Ishikawa (cell line): ENCODE results near the gene HMGCS2.

Experiments
- CEBPB ChIP-seq: IDR thresholded peaks from 2 replicates; pipeline ENCODE4 v1.6.1; 2012
- CREB1 ChIP-seq: IDR thresholded peaks from 2 replicates; pipeline ENCODE4 v1.6.1; 2012; ENCODE audit warnings: low read depth
- EGR1 ChIP-seq: IDR thresholded peaks from 2 replicates; pipeline ENCODE4 v1.6.1; 2012
- EP300 ChIP-seq: IDR thresholded peaks from 2 replicates; pipeline ENCODE4 v1.6.1; 2012; ENCODE audit warnings: borderline replicate concordance
- FOXM1 ChIP-seq: IDR thresholded peaks from 2 replicates; pipeline ENCODE4 v1.6.1; 2012; ENCODE audit warnings: low read depth, borderline replicate concordance
- NFIC ChIP-seq: IDR thresholded peaks from 2 replicates; pipeline ENCODE4 v1.6.1; 2012
- RAD21 ChIP-seq: IDR thresholded peaks from 2 replicates; pipeline ENCODE4 v1.6.1; 2012; ENCODE audit warnings: low read depth
- REST ChIP-seq: IDR thresholded peaks from 2 replicates; pipeline ENCODE4 v1.6.1; 2012; ENCODE audit warnings: low read depth, mild to moderate bottlenecking
- TAF1 ChIP-seq: IDR thresholded peaks from 2 replicates; pipeline ENCODE4 v1.6.1; 2012; ENCODE audit warnings: low read depth, mild to moderate bottlenecking
- TCF12 ChIP-seq: IDR thresholded peaks from 2 replicates; pipeline ENCODE4 v1.6.1; 2012; ENCODE audit warnings: low read depth
- TEAD4 ChIP-seq: IDR thresholded peaks from 2 replicates; pipeline ENCODE4 v1.6.1; 2012
- YY1 ChIP-seq: IDR thresholded peaks from 2 replicates; pipeline ENCODE4 v1.6.1; 2012; ENCODE audit warnings: low read depth
- ZBTB7A ChIP-seq: IDR thresholded peaks from 2 replicates; pipeline ENCODE4 v1.6.1; 2012; ENCODE audit warnings: low read depth
- TF ChIP-seq, protein P1 (sequence below): IDR thresholded peaks from 2 replicates; pipeline ENCODE4 v1.6.1; 2012
- TF ChIP-seq, protein P2 (sequence below): IDR thresholded peaks from 2 replicates; pipeline ENCODE4 v1.6.1; 2012

The HMGCS2 gene

DNA sequence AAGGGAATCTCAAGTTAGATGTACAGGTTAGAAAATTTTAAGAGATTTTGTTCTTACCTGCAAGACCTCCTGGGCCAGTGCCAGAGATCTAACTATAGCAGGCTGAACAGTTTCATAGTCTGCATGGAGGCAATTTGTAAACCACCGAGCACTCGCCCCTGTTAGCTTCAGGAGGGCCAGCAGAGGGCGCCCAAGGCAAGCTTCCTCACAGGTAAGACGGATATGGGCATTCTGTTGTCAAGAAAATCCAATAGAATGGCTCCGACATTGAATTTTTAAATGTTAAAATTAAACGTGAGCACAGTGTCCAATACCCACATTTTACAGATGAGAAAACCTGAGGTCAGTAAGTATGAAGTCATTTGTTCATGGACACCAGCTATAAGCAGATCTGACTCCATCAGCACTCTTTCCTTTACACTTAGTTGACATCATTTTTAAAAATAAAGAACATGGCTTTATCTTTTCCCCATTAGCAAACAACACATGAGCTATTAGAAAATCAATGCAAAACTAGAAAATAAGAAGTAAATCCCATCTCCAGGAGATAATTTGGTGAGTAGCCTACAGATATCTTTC is 40.4 kb upstream of the HMGCS2 start:
- TF ChIP-seq RAD21 (peak; percentile 73), EP300 (no peak), CEBPB (no peak)
- TF ChIP-seq, protein P1, sequence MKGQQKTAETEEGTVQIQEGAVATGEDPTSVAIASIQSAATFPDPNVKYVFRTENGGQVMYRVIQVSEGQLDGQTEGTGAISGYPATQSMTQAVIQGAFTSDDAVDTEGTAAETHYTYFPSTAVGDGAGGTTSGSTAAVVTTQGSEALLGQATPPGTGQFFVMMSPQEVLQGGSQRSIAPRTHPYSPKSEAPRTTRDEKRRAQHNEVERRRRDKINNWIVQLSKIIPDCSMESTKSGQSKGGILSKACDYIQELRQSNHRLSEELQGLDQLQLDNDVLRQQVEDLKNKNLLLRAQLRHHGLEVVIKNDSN = no peak

DNA sequence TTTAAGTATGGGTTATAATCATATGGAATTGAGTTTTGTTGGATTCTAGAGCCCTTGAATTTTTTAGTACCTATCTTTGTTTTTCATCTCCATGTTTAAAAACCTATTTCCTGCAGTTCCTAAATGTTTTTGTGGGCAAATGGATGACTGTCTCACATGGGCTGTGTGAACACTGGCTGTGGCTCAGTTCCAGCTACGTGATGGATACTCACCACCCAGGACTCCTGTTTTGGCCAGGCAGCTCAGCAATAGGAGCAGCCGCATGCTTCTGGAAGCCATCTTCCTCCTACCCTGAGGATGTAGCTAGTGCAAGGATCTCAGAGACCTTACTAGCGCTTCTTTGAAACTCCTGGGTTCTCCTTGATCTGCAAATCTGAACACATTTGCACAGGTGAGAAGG is 39.8 kb upstream of the HMGCS2 start:
- TF ChIP-seq ZBTB7A = no peak
- no peak for TF ChIP-seq NFIC
- TF ChIP-seq, protein P2, sequence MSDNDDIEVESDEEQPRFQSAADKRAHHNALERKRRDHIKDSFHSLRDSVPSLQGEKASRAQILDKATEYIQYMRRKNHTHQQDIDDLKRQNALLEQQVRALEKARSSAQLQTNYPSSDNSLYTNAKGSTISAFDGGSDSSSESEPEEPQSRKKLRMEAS = no peak
- no peak for TF ChIP-seq TCF12
- TF ChIP-seq REST = no peak
- TF ChIP-seq TAF1 = no peak
- no peak for TF ChIP-seq RAD21
- no peak for TF ChIP-seq YY1
- TF ChIP-seq EP300 = no peak
- no peak for TF ChIP-seq FOXM1
- TF ChIP-seq, protein P1 = no peak
- TF ChIP-seq CREB1 = no peak
- TF ChIP-seq TEAD4 = no peak
- no peak for TF ChIP-seq CEBPB

GRCh38 chr1:119806489-119806888 is 37.8 kb upstream of the HMGCS2 start:
- no peak for TF ChIP-seq CEBPB
- TF ChIP-seq, protein P2 = no peak
- no peak for TF ChIP-seq RAD21
- TF ChIP-seq YY1 = no peak
- no peak for TF ChIP-seq REST
- no peak for TF ChIP-seq EP300
- no peak for TF ChIP-seq EGR1
- no peak for TF ChIP-seq NFIC
- TF ChIP-seq, protein P1 = no peak
- no peak for TF ChIP-seq TEAD4
- no peak for TF ChIP-seq CREB1
- TF ChIP-seq ZBTB7A = no peak
- no peak for TF ChIP-seq FOXM1
- TF ChIP-seq TCF12 = no peak
- no peak for TF ChIP-seq TAF1

DNA sequence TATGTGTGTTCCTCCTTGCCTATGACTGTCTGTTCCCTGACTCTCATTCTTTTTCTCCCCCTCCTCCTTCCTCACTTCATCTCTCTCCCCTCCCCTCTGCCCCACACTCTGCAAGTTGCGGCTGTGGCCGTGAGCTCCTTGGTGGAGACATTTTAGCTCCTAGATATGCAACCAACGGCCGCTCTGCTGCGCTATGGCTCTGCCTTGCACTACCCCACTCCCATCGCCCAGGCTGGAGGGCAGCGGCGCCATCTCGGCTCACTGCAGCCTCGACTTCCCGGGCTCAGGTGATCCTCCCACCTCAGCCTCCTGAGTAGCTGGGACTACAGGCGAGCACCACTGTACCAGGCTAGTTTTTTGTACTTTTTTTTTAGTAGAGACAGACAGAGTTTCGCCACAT is 37.0 kb upstream of the HMGCS2 start:
- TF ChIP-seq TCF12 = no peak
- TF ChIP-seq, protein P2 = no peak
- no peak for TF ChIP-seq EP300
- TF ChIP-seq ZBTB7A = no peak
- no peak for TF ChIP-seq FOXM1
- no peak for TF ChIP-seq REST
- TF ChIP-seq YY1 = no peak
- TF ChIP-seq TAF1 = no peak
- no peak for TF ChIP-seq CEBPB
- no peak for TF ChIP-seq TEAD4
- no peak for TF ChIP-seq EGR1
- TF ChIP-seq, protein P1 = no peak
- no peak for TF ChIP-seq RAD21
- TF ChIP-seq NFIC = no peak
